IMR-90 (cell line): ENCODE data around the gene GJC3. TPM values are rescaled to one million over a fixed set of nuclear protein-coding genes. Genes with fewer than 3 reads are reported as not detected.

ENCODE experiments used
- ATAC-seq: fragments of 200-7000 bp; cut with Tn5 transposase; 2 replicates; pipeline ENCODE4 v1.9.1; 2020; ENCODE audit warnings: low read depth, mild to moderate bottlenecking, moderate library complexity
- BruUV-seq: library from RNA; stranded (reverse); fragments of 400-500 nt; replicated peaks from 2 replicates; lab custom pipeline; 2021; lab: Mats Ljungman, UMichigan
- CTCF ChIA-PET: fragments of 300-600 bp; formaldehyde crosslinking; extraction: SDS; loops from one replicate; lab custom pipeline; 2021; ENCODE audit warnings: antibody characterized with exemption; lab: Yijun Ruan, JAX
- POLR2A ChIA-PET: fragments of 300-600 bp; sonication (Branson Sonifier 250); formaldehyde crosslinking; loops from one replicate; lab custom pipeline; 2022; ENCODE audit warnings: antibody characterized with exemption; ENCODE audit not compliant: unreplicated experiment; lab: Charles Lee
- DNase-seq: peaks from one replicate; pipeline ENCODE4 v3.0.0; 2013
- H2AFZ ChIP-seq: replicated peaks from 2 replicates; pipeline ENCODE3; 2013; ENCODE audit warnings: low read length, mild to moderate bottlenecking; ENCODE audit not compliant: poor library complexity
- H2AK5ac ChIP-seq: 2 replicates; pipeline ENCODE4 v1.6.1; 2013; ENCODE audit warnings: low read depth, low read length, inconsistent platforms
- H2AK9ac ChIP-seq: replicated peaks from 2 replicates; pipeline ENCODE3; 2013; ENCODE audit warnings: mild to moderate bottlenecking, low read depth, low read length, moderate library complexity; ENCODE audit not compliant: poor library complexity
- H2BK120ac ChIP-seq: 2 replicates; pipeline ENCODE4 v1.6.1; 2013; ENCODE audit warnings: low read depth, low read length, inconsistent platforms
- H2BK15ac ChIP-seq: 3 replicates; pipeline ENCODE4 v1.6.1; 2013; ENCODE audit warnings: low read depth, low read length, inconsistent platforms
- H2BK20ac ChIP-seq: 2 replicates; pipeline ENCODE4 v1.6.1; 2013; ENCODE audit warnings: low read depth, mild to moderate bottlenecking, inconsistent platforms, low read length, moderate library complexity
- H2BK5ac ChIP-seq: 2 replicates; pipeline ENCODE4 v1.6.1; 2013; ENCODE audit warnings: mild to moderate bottlenecking, low read depth, low read length, inconsistent platforms; ENCODE audit not compliant: poor library complexity, severe bottlenecking
- H3K14ac ChIP-seq: replicated peaks from 2 replicates; pipeline ENCODE4 v1.6.1; 2013; ENCODE audit warnings: low read depth, low read length, inconsistent platforms
- H3K18ac ChIP-seq: 2 replicates; pipeline ENCODE4 v1.6.1; 2013; ENCODE audit warnings: low read depth, low read length, control low read depth
- H3K23ac ChIP-seq: 2 replicates; pipeline ENCODE4 v1.6.1; 2013; ENCODE audit warnings: low read depth, low read length, inconsistent platforms
- H3K27ac ChIP-seq: 2 replicates; pipeline ENCODE4 v1.5.1; 2013; ENCODE audit warnings: mild to moderate bottlenecking, control low read depth, low read length; ENCODE audit not compliant: insufficient read depth
- H3K27me3 ChIP-seq: 2 replicates; pipeline ENCODE4 v1.6.1; 2013; ENCODE audit warnings: low read length; ENCODE audit not compliant: control insufficient read depth, insufficient read depth
- H3K36me3 ChIP-seq: 2 replicates; pipeline ENCODE4 v1.6.1; 2013; ENCODE audit warnings: low read length, mixed read lengths; ENCODE audit not compliant: control insufficient read depth, insufficient read depth
- H3K4ac ChIP-seq: 2 replicates; pipeline ENCODE4 v1.6.1; 2013; ENCODE audit warnings: low read depth, low read length, inconsistent platforms
- H3K4me1 ChIP-seq: 2 replicates; pipeline ENCODE4 v1.6.1; 2013; ENCODE audit warnings: low read length, mixed read lengths; ENCODE audit not compliant: control insufficient read depth, insufficient read depth
- H3K4me2 ChIP-seq: 2 replicates; pipeline ENCODE4 v1.6.1; 2013; ENCODE audit warnings: low read depth, mild to moderate bottlenecking, control low read depth, low read length, moderate library complexity
- H3K4me3 ChIP-seq: 2 replicates; pipeline ENCODE4 v1.5.1; 2013; ENCODE audit warnings: low read depth, mild to moderate bottlenecking, control low read depth, low read length, moderate library complexity; ENCODE audit not compliant: insufficient read depth
- H3K56ac ChIP-seq: 2 replicates; pipeline ENCODE4 v1.6.1; 2013; ENCODE audit warnings: low read length, inconsistent platforms; ENCODE audit not compliant: insufficient read depth; ENCODE audit errors: extremely low read depth
- H3K79me1 ChIP-seq, 2 experiments: 2 replicates each; pipeline ENCODE4 v1.6.1; 2013; ENCODE audit warnings: low read length in 2 of 2, inconsistent platforms in 1 of 2, low read depth in 1 of 2
- H3K9ac ChIP-seq: 2 replicates; pipeline ENCODE4 v1.6.1; 2013; ENCODE audit warnings: low read depth, low read length, control low read depth
- H3K9me1 ChIP-seq: 2 replicates; pipeline ENCODE4 v1.6.1; 2013; ENCODE audit warnings: low read length, inconsistent platforms; ENCODE audit not compliant: insufficient read depth
- H3K9me3 ChIP-seq: 2 replicates; pipeline ENCODE4 v1.6.1; 2013; ENCODE audit warnings: low read length; ENCODE audit not compliant: control insufficient read depth, insufficient read depth
- H4K20me1 ChIP-seq: 2 replicates; pipeline ENCODE4 v1.6.1; 2013; ENCODE audit warnings: low read length, inconsistent platforms; ENCODE audit not compliant: insufficient read depth
- H4K5ac ChIP-seq: 2 replicates; pipeline ENCODE4 v1.6.1; 2013; ENCODE audit warnings: mild to moderate bottlenecking, low read depth, low read length, control low read depth
- H4K8ac ChIP-seq, 2 experiments: 2 replicates each; pipeline ENCODE4 v1.6.1; 2013; ENCODE audit warnings: low read depth in 2 of 2, low read length in 2 of 2, control low read depth in 1 of 2, inconsistent platforms in 1 of 2
- H4K91ac ChIP-seq: 2 replicates; pipeline ENCODE4 v1.6.1; 2013; ENCODE audit warnings: low read depth, low read length, inconsistent platforms; ENCODE audit not compliant: insufficient read depth
- BHLHE40 ChIP-seq: fragments of 150-350 bp; IDR thresholded peaks from 2 replicates; pipeline ENCODE4 v1.6.1; 2016; ENCODE audit warnings: mild to moderate bottlenecking, low read depth, low read length
- CEBPB ChIP-seq: IDR thresholded peaks from 2 replicates; pipeline ENCODE4 v1.6.1; 2012; ENCODE audit warnings: low read depth, low read length, improper control_type of control experiment
- CHD1 ChIP-seq: IDR thresholded peaks from 2 replicates; pipeline ENCODE4 v1.6.1; 2012; ENCODE audit warnings: low read depth, low read length, improper control_type of control experiment
- FOS ChIP-seq: fragments of 150-350 bp; IDR thresholded peaks from 2 replicates; pipeline ENCODE4 v1.6.1; 2016; ENCODE audit warnings: low read depth, low read length
- MAFK ChIP-seq: IDR thresholded peaks from 2 replicates; pipeline ENCODE4 v1.6.1; 2012; ENCODE audit warnings: low read depth, low read length, improper control_type of control experiment
- MAZ ChIP-seq: IDR thresholded peaks from 2 replicates; pipeline ENCODE4 v1.6.1; 2012; ENCODE audit warnings: low read depth, mild to moderate bottlenecking, low read length, improper control_type of control experiment, moderate library complexity, borderline replicate concordance
- MXI1 ChIP-seq: IDR thresholded peaks from 2 replicates; pipeline ENCODE4 v1.6.1; 2012; ENCODE audit warnings: low read depth, mild to moderate bottlenecking, low read length, moderate library complexity, borderline replicate concordance
- NFE2L2 ChIP-seq: fragments of 150-350 bp; IDR thresholded peaks from 2 replicates; pipeline ENCODE4 v1.6.1; 2016; ENCODE audit warnings: low read depth, mild to moderate bottlenecking, low read length
- POLR2A ChIP-seq: IDR thresholded peaks from 2 replicates; pipeline ENCODE4 v1.6.1; 2012; ENCODE audit warnings: mild to moderate bottlenecking, low read depth, low read length
- RAD21 ChIP-seq: IDR thresholded peaks from 2 replicates; pipeline ENCODE4 v1.6.1; 2012; ENCODE audit warnings: low read length, improper control_type of control experiment
- RCOR1 ChIP-seq: IDR thresholded peaks from 2 replicates; pipeline ENCODE4 v1.6.1; 2012; ENCODE audit warnings: mild to moderate bottlenecking, low read length, improper control_type of control experiment; ENCODE audit not compliant: insufficient replicate concordance
- RFX5 ChIP-seq: IDR thresholded peaks from 2 replicates; pipeline ENCODE4 v1.8.0; 2012; ENCODE audit warnings: low read depth, mild to moderate bottlenecking, low read length, moderate library complexity
- SMC3 ChIP-seq: fragments of 150-350 bp; IDR thresholded peaks from 2 replicates; pipeline ENCODE4 v1.6.1; 2016; ENCODE audit warnings: low read depth, mild to moderate bottlenecking, antibody characterized with exemption, low read length, moderate library complexity
- USF2 ChIP-seq: fragments of 150-350 bp; IDR thresholded peaks from 2 replicates; pipeline ENCODE4 v1.6.1; 2017; ENCODE audit warnings: mild to moderate bottlenecking, antibody characterized with exemption, low read length, low read depth
- dilution Hi-C: fragments of 300-500 bp; cut with HindIII; formaldehyde crosslinking; loops from one replicate; pipeline ENCODE4 v1.14.3; 2018; ENCODE audit warnings: low sequenced_read_pairs; ENCODE audit not compliant: unreplicated experiment
- in situ Hi-C: fragments of 300-500 bp; cut with MboI; formaldehyde crosslinking; loops from 3 replicates; pipeline ENCODE4 v1.14.3; 2019; ENCODE audit warnings: low sequenced_read_pairs, inconsistent platforms, mixed read lengths
- intact Hi-C: fragments of 100-400 bp; cut with micrococcal nuclease; formaldehyde crosslinking; loops from 2 replicates; pipeline ENCODE4 v1.10.0; 2022
- polyA plus RNA-seq, 3 experiments: library from polyadenylated mRNA; depleted of rRNA; stranded (reverse); fragments of >200 nt; gene quantifications; 2 replicates each; pipeline ENCODE4 v1.2.3, GENCODE V29; 2012; ENCODE audit warnings: low replicate concordance in 1 of 3
- total RNA-seq: library from RNA; depleted of rRNA; stranded (reverse); fragments of >200 nt; gene quantifications from 2 replicates; pipeline ENCODE4 v1.2.3, GENCODE V29; 2012
- TF ChIP-seq, protein P1 (sequence below): conservative IDR thresholded peaks from 2 replicates; pipeline ENCODE4 v1.5.1; 2012; ENCODE audit warnings: mild to moderate bottlenecking, low read depth, low read length, improper control_type of control experiment
- TF ChIP-seq, protein P2 (sequence below): fragments of 150-350 bp; IDR thresholded peaks from 2 replicates; pipeline ENCODE4 v1.6.1; 2016; ENCODE audit warnings: low read depth, mild to moderate bottlenecking, low read length, moderate library complexity, borderline replicate concordance

Gene GJC3
- total and polyA plus RNA-seq, 2 of the 4 experiments (the other 2 are of a cell fraction): not detected

DNA sequence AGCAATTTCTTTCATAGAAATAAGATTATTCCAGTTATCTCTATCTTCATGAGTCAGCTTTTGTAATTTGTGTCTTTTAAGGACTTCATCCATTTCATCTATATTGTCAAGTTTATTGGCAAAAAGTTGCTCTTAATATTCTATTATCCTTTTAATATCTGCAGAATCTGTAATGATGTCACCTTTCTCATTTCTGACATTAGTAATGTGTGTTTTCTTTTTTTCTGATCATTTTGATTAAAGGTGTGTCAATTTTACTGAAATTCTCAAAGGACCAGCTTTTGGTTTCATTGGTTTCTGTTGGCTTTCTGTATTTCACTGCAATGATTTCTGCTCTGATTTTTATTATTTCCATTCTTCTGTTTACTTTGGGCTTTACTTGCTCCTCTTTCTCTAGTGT lies 34.7 kb downstream of the GJC3 start:
- ChIA-PET POLR2A (no interaction called here), CTCF (interaction anchor here (0.6 to 0.7 kb wide), 2 partner anchors 10 to 54 kb away, joined by 3 to 5 read pairs; no protein-coding TSS in a partner anchor)
- Histone ChIP-seq H4K20me1 (no peaks in the 10 kb centered on the region), H3K4ac (no peak overlapping the region), H2AK5ac (no peak overlapping the region), H4K91ac (no peak overlapping the region), H3K79me1 (no peaks in the 10 kb centered on the region), H3K27ac (no peak overlapping the region), H3K18ac (no peak overlapping the region), H2AFZ (no peak overlapping the region), H2BK20ac (no peak overlapping the region), H3K36me3 (peaks cover 14% of the 10 kb centered on the region), H3K56ac (no peak overlapping the region), H3K27me3 (no peaks in the 10 kb centered on the region), H3K4me1 (no peaks in the 10 kb centered on the region), H2BK5ac (no peak overlapping the region), H3K4me2 (no peak overlapping the region), H3K14ac (no peak overlapping the region), H4K5ac (no peak overlapping the region), H3K9ac (no peak overlapping the region), H3K4me3 (no peak overlapping the region), H2AK9ac (no peak overlapping the region), H2BK15ac (no peak overlapping the region), H3K9me3 (no peaks in the 10 kb centered on the region), H2BK120ac (no peak overlapping the region), H4K8ac (no peak overlapping the region), H3K23ac (no peak overlapping the region), H3K9me1 (no peaks in the 10 kb centered on the region; the same call in 1 of the 2 replicates)
- DNase-seq (no peak), ATAC-seq (no peak)
- intact Hi-C loops: loop anchor here (10.0 kb wide), 1 partner anchor 260 kb away; no protein-coding TSS in a partner anchor
- no peak for TF ChIP-seq SMC3
- TF ChIP-seq NFE2L2: no peak
- TF ChIP-seq POLR2A: no peak
- no peak for TF ChIP-seq RAD21
- TF ChIP-seq CEBPB: no peak
- TF ChIP-seq USF2: no peak
- TF ChIP-seq FOS: no peak
- no peak for TF ChIP-seq MAZ
- no peak for TF ChIP-seq RCOR1
- TF ChIP-seq, protein P1, sequence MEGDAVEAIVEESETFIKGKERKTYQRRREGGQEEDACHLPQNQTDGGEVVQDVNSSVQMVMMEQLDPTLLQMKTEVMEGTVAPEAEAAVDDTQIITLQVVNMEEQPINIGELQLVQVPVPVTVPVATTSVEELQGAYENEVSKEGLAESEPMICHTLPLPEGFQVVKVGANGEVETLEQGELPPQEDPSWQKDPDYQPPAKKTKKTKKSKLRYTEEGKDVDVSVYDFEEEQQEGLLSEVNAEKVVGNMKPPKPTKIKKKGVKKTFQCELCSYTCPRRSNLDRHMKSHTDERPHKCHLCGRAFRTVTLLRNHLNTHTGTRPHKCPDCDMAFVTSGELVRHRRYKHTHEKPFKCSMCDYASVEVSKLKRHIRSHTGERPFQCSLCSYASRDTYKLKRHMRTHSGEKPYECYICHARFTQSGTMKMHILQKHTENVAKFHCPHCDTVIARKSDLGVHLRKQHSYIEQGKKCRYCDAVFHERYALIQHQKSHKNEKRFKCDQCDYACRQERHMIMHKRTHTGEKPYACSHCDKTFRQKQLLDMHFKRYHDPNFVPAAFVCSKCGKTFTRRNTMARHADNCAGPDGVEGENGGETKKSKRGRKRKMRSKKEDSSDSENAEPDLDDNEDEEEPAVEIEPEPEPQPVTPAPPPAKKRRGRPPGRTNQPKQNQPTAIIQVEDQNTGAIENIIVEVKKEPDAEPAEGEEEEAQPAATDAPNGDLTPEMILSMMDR: no peak
- TF ChIP-seq BHLHE40: no peak
- TF ChIP-seq MXI1: no peak
- no peak for TF ChIP-seq RFX5
- TF ChIP-seq CHD1: no peak
- no peak for TF ChIP-seq MAFK
- TF ChIP-seq, protein P2, sequence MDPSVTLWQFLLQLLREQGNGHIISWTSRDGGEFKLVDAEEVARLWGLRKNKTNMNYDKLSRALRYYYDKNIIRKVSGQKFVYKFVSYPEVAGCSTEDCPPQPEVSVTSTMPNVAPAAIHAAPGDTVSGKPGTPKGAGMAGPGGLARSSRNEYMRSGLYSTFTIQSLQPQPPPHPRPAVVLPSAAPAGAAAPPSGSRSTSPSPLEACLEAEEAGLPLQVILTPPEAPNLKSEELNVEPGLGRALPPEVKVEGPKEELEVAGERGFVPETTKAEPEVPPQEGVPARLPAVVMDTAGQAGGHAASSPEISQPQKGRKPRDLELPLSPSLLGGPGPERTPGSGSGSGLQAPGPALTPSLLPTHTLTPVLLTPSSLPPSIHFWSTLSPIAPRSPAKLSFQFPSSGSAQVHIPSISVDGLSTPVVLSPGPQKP: no peak
- dilution Hi-C loops: no loop called here
- in situ Hi-C loops: no loop called here
- no TSS peak for BruUV-seq
